K562 (cell line): ENCODE data around the gene CCSER2. TPM values are rescaled to one million over a fixed set of nuclear protein-coding genes. Genes with fewer than 3 reads are reported as not detected.
A peak's percentile ranks its signal among the peaks of the same experiment; 100 is the strongest.

Experiments used
- ATAC-seq: fragments of 200-7000 bp; cut with Tn5 transposase; 3 replicates; pipeline ENCODE4 v1.9.1; 2020; ENCODE audit warnings: moderate library complexity
- BruUV-seq: library from RNA; stranded (reverse); fragments of 400-500 nt; replicated peaks from 2 replicates; lab custom pipeline; 2021; lab: Mats Ljungman, UMichigan
- CTCF ChIA-PET: fragments of 300-600 bp; formaldehyde crosslinking; extraction: SDS; loops from one replicate; lab custom pipeline; 2021; ENCODE audit warnings: low intra/inter-chr PET ratio; lab: Yijun Ruan, JAX
- POLR2A ChIA-PET: fragments of 300-600, 350-650 bp; sonication (Branson Sonifier 250); formaldehyde crosslinking; extraction: SDS; loops from one replicate; lab custom pipeline; 2021; ENCODE audit warnings: antibody characterized with exemption, inconsistent platforms; lab: Yijun Ruan, JAX
- DNase-seq, 4 experiments: peaks; one replicate each; pipeline versions ENCODE4 v3.0.0 to v3.0.0-alpha.2; 2011 to 2018; ENCODE audit warnings: low spot score in 3 of 4, mixed read lengths in 3 of 4; ENCODE audit errors: extremely low read depth in 1 of 4
- FAIRE-seq: peaks from 2 replicates; lab custom pipeline; 2011; peaks lifted over from hg19 to GRCh38; lab: Jason Lieb, UNC
- H2AFZ ChIP-seq: 2 replicates; pipeline ENCODE4 v1.6.0; 2011; ENCODE audit warnings: low read depth, low read length, control low read depth, inconsistent platforms
- H3K27ac ChIP-seq: fragments of 200-600 bp; 3 replicates; pipeline ENCODE4 v1.8.0; 2011; ENCODE audit warnings: low read depth, mild to moderate bottlenecking, control low read depth, inconsistent platforms, low read length, moderate library complexity, mixed read lengths; ENCODE audit errors: extremely low read depth
- H3K27me3 ChIP-seq, 2 experiments: fragments of 300-600 bp in 1 of 2; 2 replicates in 1 of 2; 3 replicates in 1 of 2; pipeline versions ENCODE4 v1.6.0 to v1.8.0; 2011; ENCODE audit warnings: inconsistent platforms in 2 of 2, low read length in 2 of 2, mild to moderate bottlenecking in 1 of 2, mixed read lengths in 1 of 2, moderate library complexity in 1 of 2; ENCODE audit not compliant: control insufficient read depth in 2 of 2, insufficient read depth in 2 of 2
- H3K36me3 ChIP-seq: fragments of 300-600 bp; 3 replicates; pipeline ENCODE4 v1.8.0; 2011; ENCODE audit warnings: mild to moderate bottlenecking, low read length, inconsistent platforms; ENCODE audit not compliant: control insufficient read depth, insufficient read depth
- H3K4me1 ChIP-seq, 2 experiments: fragments of 200-600 bp in 1 of 2; replicated peaks in 1 of 2; 2 replicates in 1 of 2; 3 replicates in 1 of 2; pipeline versions ENCODE4 v1.5.1 to v1.8.0; 2011; ENCODE audit warnings: inconsistent platforms in 2 of 2, low read length in 2 of 2, mild to moderate bottlenecking in 1 of 2, mixed read lengths in 1 of 2, moderate library complexity in 1 of 2; ENCODE audit not compliant: control insufficient read depth in 2 of 2, insufficient read depth in 2 of 2
- H3K4me2 ChIP-seq: 2 replicates; pipeline ENCODE4 v1.6.1; 2011; ENCODE audit warnings: low read length, control low read depth, inconsistent platforms, mixed read lengths; ENCODE audit not compliant: insufficient read depth
- H3K4me3 ChIP-seq: fragments of 200-600 bp; sonication (generic), shearing (Covaris generic); 2 replicates; pipeline ENCODE4 v1.5.1; 2016; ENCODE audit warnings: control low read depth, inconsistent platforms
- H3K79me2 ChIP-seq: fragments of 200-600 bp; 3 replicates; pipeline ENCODE4 v1.8.0; 2011; ENCODE audit warnings: low read length, inconsistent platforms; ENCODE audit not compliant: control insufficient read depth, insufficient read depth
- H3K9ac ChIP-seq, 2 experiments: 2 replicates each; pipeline versions ENCODE4 v1.6.0 to v1.6.1; 2011; ENCODE audit warnings: low read depth in 2 of 2, low read length in 2 of 2, control low read depth in 1 of 2, inconsistent platforms in 1 of 2, mild to moderate bottlenecking in 1 of 2, mixed read lengths in 1 of 2; ENCODE audit not compliant: insufficient read depth in 1 of 2
- H3K9me1 ChIP-seq: one replicate; pipeline ENCODE4 v1.6.0; 2011; ENCODE audit warnings: inconsistent platforms, mild to moderate bottlenecking, low read length, moderate library complexity; ENCODE audit not compliant: control insufficient read depth, insufficient read depth
- H3K9me3 ChIP-seq: replicated peaks from 2 replicates; pipeline ENCODE4 v1.5.1; 2011; ENCODE audit warnings: low read depth, low read length, inconsistent platforms; ENCODE audit not compliant: control insufficient read depth, insufficient read depth
- H4K20me1 ChIP-seq: replicated peaks from 2 replicates; pipeline ENCODE4 v1.6.1; 2011; ENCODE audit warnings: low read length, inconsistent platforms, mixed read lengths; ENCODE audit not compliant: control insufficient read depth, insufficient read depth
- BMI1 ChIP-seq: fragments of 150-350 bp; IDR thresholded peaks from 2 replicates; pipeline ENCODE4 v1.6.1; 2014; ENCODE audit warnings: low read length
- MAFG ChIP-seq: fragments of 450-650 bp; conservative IDR thresholded peaks from 2 replicates; pipeline ENCODE4 v1.6.1; 2016; ENCODE audit warnings: missing genetic modification characterization, missing compliant biosample characterization
- MCM7 ChIP-seq, 2 experiments: fragments of 450-650 bp; IDR thresholded peaks; 2 replicates each; pipeline ENCODE4 v1.6.1; 2016 to 2018
- RBM25 ChIP-seq: fragments of 200-400 bp; formaldehyde crosslinking; IDR thresholded peaks from 2 replicates; pipeline ENCODE4 v1.6.1; 2018; ENCODE audit warnings: low read length, low read depth, moderate library complexity; ENCODE audit not compliant: severe bottlenecking
- ZBTB1 ChIP-seq: sonication (generic); formaldehyde crosslinking; IDR thresholded peaks from 2 replicates; pipeline ENCODE4 v1.8.1; 2023; ENCODE audit warnings: missing genetic modification reagents, low read depth, mild to moderate bottlenecking, borderline replicate concordance
- ZNF143 ChIP-seq: sonication (generic); formaldehyde crosslinking; IDR thresholded peaks from 2 replicates; pipeline ENCODE4 v1.9.0; 2022; ENCODE audit warnings: mild to moderate bottlenecking, missing genetic modification reagents
- ZNF212 ChIP-seq: fragments of 450-650 bp; formaldehyde crosslinking; IDR thresholded peaks from 2 replicates; pipeline ENCODE4 v1.4.0; 2020; ENCODE audit warnings: mild to moderate bottlenecking
- ZNF316 ChIP-seq: fragments of 450-650 bp; IDR thresholded peaks from 2 replicates; pipeline ENCODE4 v1.6.1; 2016
- ZNF589 ChIP-seq: fragments of 200-800 bp; sonication (Bioruptor generic); IDR thresholded peaks from 2 replicates; pipeline ENCODE4 v1.6.1; 2016; ENCODE audit warnings: low read depth, missing genetic modification characterization, missing compliant biosample characterization
- WGBS: fragments of 100-300 bp; shearing (Covaris generic); methylation state at CpG from one replicate; pipeline ENCODE4 v1.1.6; 2016; ENCODE audit warnings: low coverage, mixed read lengths; ENCODE audit not compliant: insufficient coverage; ENCODE audit errors: missing lambda C conversion rate; 5-methylcytosine and 5-hydroxymethylcytosine counted together
- in situ Hi-C: fragments of 300-500 bp; cut with MboI; formaldehyde crosslinking; loops from 4 replicates; pipeline ENCODE4 v1.15.0; 2018; ENCODE audit warnings: inconsistent platforms, mixed read lengths
- intact Hi-C: fragments of 100-400 bp; cut with micrococcal nuclease; formaldehyde crosslinking; loops from 2 replicates; pipeline ENCODE4 v1.14.2; 2022
- polyA plus RNA-seq, 8 experiments: library from polyadenylated mRNA; depleted of rRNA in 4 of 8; stranded (reverse) in 5 of 8; unstranded in 3 of 8; fragments of >200 nt; fragmentation: Nextera tagmentation in 2 of 8; fragmentation: Illumina TruSeq in 1 of 8; extraction: Ambion mirVana in 2 of 8; extraction: Trizol in 1 of 8; gene quantifications; 2 replicates each; pipeline versions ENCODE4 v1.2.1 to v1.2.3, GENCODE V29; 2011 to 2014; ENCODE audit warnings: inconsistent platforms in 1 of 8, missing spikeins in 1 of 8
- total RNA-seq, 7 experiments: library from RNA; depleted of rRNA in 6 of 7; stranded (reverse); fragments of >200 nt in 6 of 7; fragmentation: Illumina TruSeq in 2 of 7; extraction: Trizol in 2 of 7; gene quantifications; 2 replicates each; pipeline versions ENCODE4 v1.2.1 to v1.2.3, GENCODE V29; 2011 to 2021; ENCODE audit warnings: low replicate concordance in 1 of 7
- TF ChIP-seq, protein P1 (sequence below): sonication (generic); formaldehyde crosslinking; IDR thresholded peaks from 2 replicates; pipeline ENCODE4 v1.8.1; 2023; ENCODE audit warnings: mild to moderate bottlenecking, missing genetic modification reagents
- TF ChIP-seq, protein P2 (sequence below): fragments of 450-650 bp; formaldehyde crosslinking; IDR thresholded peaks from 2 replicates; pipeline ENCODE4 v1.4.0; 2022; ENCODE audit warnings: missing genetic modification characterization
- TF ChIP-seq, protein P3 (sequence below): fragments of 450-650 bp; IDR thresholded peaks from 2 replicates; pipeline ENCODE4 v1.6.1; 2016; ENCODE audit warnings: antibody characterized with exemption

Gene CCSER2
- total and polyA plus RNA-seq, 9 of the 15 experiments (the other 6 are each of a cell fraction or from before 2014, with no cell fraction given) = 2.7 to 15.1 (median 9.7) TPM

DNA sequence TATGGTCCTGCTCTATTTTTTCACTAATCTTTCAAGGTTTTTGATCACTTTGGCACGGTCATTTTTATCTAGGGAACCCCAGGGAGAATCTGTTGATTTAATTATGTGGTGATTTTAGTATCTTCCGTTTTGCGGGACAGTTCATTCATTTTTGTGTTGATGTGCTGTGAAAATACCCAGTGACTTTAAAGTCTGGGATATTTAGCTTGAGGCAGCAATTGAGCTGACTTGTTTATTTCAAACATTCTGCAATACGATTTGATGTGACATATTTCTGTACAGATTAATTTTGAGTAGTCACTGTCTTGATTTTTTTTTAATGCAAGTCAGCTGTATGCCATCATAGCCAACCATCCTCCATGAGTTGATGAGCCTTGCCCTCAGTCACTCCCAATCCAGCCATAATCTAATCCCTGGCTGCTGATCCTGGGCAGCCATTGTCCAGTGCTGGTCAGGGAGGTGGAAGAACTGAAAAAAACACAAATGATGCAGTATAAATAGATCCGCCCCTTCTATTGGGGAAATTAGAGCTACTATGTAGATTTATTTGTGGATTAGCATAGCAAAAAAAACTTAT is 183.4 kb downstream of the CCSER2 start:
- Histone ChIP-seq H3K27me3 (no peaks in the 10 kb centered on the region), H3K9me1 (no peaks in the 10 kb centered on the region), H2AFZ (no peak overlapping the region), H3K9me3 (no peaks in the 10 kb centered on the region), H3K4me2 (no peak overlapping the region), H3K4me3 (no peak overlapping the region), H3K9ac (no peak overlapping the region), H3K79me2 (no peaks in the 10 kb centered on the region), H3K27ac (no peak overlapping the region), H4K20me1 (no peaks in the 10 kb centered on the region), H3K36me3 (peaks cover 8% of the 10 kb centered on the region; the same call in 1 of the 3 replicates), H3K4me1 (no peaks in the 10 kb centered on the region; a peak in 1 of 5 replicates)
- 51% methylated on average over 5 of the region's 5 CpGs for WGBS
- ChIA-PET POLR2A (interaction anchor here (0.6 to 1.1 kb wide), 3 partner anchors 9 to 263 kb away, joined by 3 to 4 read pairs (median 4); no protein-coding TSS in a partner anchor), CTCF (no interaction called here)
- in situ Hi-C loops = no loop called here
- intact Hi-C loops = no loop called here
- DNase-seq = no peak
- no peak for ATAC-seq
- no TSS peak for BruUV-seq
- TF ChIP-seq MAFG (tag) = 0 out of 2 replicates have a peak, but pooled peaks have one; percentile 7
- no peak for TF ChIP-seq ZBTB1 (CRISPR knock-in tag)
- no peak for FAIRE-seq

DNA sequence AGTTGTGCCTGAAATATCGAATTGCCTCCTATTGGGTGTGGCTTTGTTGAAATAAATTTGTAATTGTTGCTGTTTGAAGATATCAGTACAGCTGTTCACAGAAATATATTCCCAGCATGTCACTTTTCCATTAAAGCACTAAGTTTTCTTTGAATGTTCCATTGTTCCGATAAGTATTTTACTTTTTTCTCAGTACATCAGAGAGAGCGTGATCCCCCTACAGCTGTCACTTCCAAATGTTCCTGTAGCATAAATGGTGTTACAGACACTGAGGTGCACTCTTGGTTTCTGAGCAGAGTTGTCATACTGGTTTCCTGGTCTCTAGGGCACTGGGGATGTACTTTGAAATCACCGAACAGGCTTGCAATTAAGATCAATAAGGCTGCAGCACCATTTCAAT is 189.2 kb downstream of the CCSER2 start:
- Histone ChIP-seq H4K20me1 (no peaks in the 10 kb centered on the region), H3K4me2 (no peak overlapping the region), H3K9me3 (no peaks in the 10 kb centered on the region), H2AFZ (no peak overlapping the region), H3K9ac (no peak overlapping the region), H3K27me3 (no peaks in the 10 kb centered on the region), H3K79me2 (no peaks in the 10 kb centered on the region), H3K9me1 (no peaks in the 10 kb centered on the region), H3K4me3 (no peak overlapping the region), H3K27ac (no peak overlapping the region), H3K36me3 (peaks cover 8% of the 10 kb centered on the region; the same call in 1 of the 3 replicates), H3K4me1 (no peaks in the 10 kb centered on the region)
- no TSS peak for BruUV-seq
- FAIRE-seq (peak; percentile 6), DNase-seq (no peak), ATAC-seq (no peak)
- CTCF ChIA-PET = interaction anchor here (0.6 kb wide), 1 partner anchor 1181 kb away, joined by 3 read pairs; no protein-coding TSS in a partner anchor
- intact Hi-C loops (no loop called here), in situ Hi-C loops (no loop called here)
- WGBS = 27% methylated on average over 4 of the region's 4 CpGs
- POLR2A ChIA-PET = interaction anchor here (0.6 kb wide), 1 partner anchor 66 kb away, joined by 3 read pairs; no protein-coding TSS in a partner anchor
- TF ChIP-seq ZNF143 (CRISPR knock-in tag) (no peak), ZNF316 (no peak), ZNF212 (CRISPR knock-in tag) (no peak), RBM25 (no peak), ZNF589 (CRISPR knock-in tag) (no peak), BMI1 (no peak), MCM7 (IDR thresholded peaks at IDR 0.05) (no peak)
- TF ChIP-seq, protein P1, sequence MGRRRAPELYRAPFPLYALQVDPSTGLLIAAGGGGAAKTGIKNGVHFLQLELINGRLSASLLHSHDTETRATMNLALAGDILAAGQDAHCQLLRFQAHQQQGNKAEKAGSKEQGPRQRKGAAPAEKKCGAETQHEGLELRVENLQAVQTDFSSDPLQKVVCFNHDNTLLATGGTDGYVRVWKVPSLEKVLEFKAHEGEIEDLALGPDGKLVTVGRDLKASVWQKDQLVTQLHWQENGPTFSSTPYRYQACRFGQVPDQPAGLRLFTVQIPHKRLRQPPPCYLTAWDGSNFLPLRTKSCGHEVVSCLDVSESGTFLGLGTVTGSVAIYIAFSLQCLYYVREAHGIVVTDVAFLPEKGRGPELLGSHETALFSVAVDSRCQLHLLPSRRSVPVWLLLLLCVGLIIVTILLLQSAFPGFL (CRISPR knock-in tag) = no peak
- TF ChIP-seq, protein P2, sequence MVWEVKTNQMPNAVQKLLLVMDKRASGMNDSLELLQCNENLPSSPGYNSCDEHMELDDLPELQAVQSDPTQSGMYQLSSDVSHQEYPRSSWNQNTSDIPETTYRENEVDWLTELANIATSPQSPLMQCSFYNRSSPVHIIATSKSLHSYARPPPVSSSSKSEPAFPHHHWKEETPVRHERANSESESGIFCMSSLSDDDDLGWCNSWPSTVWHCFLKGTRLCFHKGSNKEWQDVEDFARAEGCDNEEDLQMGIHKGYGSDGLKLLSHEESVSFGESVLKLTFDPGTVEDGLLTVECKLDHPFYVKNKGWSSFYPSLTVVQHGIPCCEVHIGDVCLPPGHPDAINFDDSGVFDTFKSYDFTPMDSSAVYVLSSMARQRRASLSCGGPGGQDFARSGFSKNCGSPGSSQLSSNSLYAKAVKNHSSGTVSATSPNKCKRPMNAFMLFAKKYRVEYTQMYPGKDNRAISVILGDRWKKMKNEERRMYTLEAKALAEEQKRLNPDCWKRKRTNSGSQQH (CRISPR knock-in tag) = no peak
- TF ChIP-seq, protein P3, sequence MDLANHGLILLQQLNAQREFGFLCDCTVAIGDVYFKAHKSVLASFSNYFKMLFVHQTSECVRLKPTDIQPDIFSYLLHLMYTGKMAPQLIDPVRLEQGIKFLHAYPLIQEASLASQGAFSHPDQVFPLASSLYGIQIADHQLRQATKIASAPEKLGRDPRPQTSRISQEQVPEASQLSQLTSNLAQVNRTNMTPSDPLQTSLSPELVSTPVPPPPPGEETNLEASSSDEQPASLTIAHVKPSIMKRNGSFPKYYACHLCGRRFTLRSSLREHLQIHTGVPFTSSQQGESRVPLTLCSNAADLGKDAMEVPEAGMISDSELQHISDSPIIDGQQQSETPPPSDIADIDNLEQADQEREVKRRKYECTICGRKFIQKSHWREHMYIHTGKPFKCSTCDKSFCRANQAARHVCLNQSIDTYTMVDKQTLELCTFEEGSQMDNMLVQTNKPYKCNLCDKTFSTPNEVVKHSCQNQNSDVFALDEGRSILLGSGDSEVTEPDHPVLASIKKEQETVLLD = no peak
